Measurements from ENCODE around the gene SH3D19. TPM values are rescaled to one million over a fixed set of nuclear protein-coding genes. Genes with fewer than 3 reads are reported as not detected.

The SH3D19 gene
- total RNA-seq, 4 donors from 2014 or later = 35.1 to 113 (median 38.6) TPM

GRCh38 chr4:151359576-151359975, 34.2 kb upstream of the SH3D19 start:
- intact Hi-C loops (cut with DNase I) = no loop called here
- WGBS, 2 donors = 76 to 86% methylated on average over 4 of the region's 4 CpGs
- TF ChIP-seq POLR2A (IDR thresholded peaks at IDR 0.05) (no peak), CTCF (IDR thresholded peaks at IDR 0.05) (no peak)
- Histone ChIP-seq H3K36me3 (no peaks in the 10 kb centered on the region), H3K9me3 (no peaks in the 10 kb centered on the region), H3K27me3 (no peaks in the 10 kb centered on the region), H3K27ac (no peak overlapping the region), H3K4me1 (peaks cover 0 to 35% (median 2%) of the 10 kb centered on the region in 3 donors), H3K4me3 (no peak overlapping the region)
- DNase-seq = no peak

GRCh38 chr4:151358266-151358665, 32.9 kb upstream of the SH3D19 start:
- 96 to 97% methylated on average over 3 of the region's 3 CpGs for WGBS, 2 donors
- intact Hi-C loops (cut with DNase I) = no loop called here
- Histone ChIP-seq H3K4me1 (peaks cover 0 to 37% (median 2%) of the 10 kb centered on the region in 3 donors), H3K36me3 (no peaks in the 10 kb centered on the region), H3K27me3 (no peaks in the 10 kb centered on the region), H3K4me3 (no peak overlapping the region), H3K9me3 (no peaks in the 10 kb centered on the region), H3K27ac (no peak overlapping the region)
- DNase-seq = no peak
- TF ChIP-seq POLR2A (IDR thresholded peaks at IDR 0.05) (no peak), CTCF (IDR thresholded peaks at IDR 0.05) (no peak)

GRCh38 chr4:151356510-151356909, 31.1 kb upstream of the SH3D19 start:
- peak overlapping the region in 1 of 4 donors; percentile 64 for H3K27ac ChIP-seq
- no peaks in the 10 kb centered on the region for H3K27me3 ChIP-seq
- DNase-seq = no peak
- intact Hi-C loops (cut with DNase I) = no loop called here
- no peaks in the 10 kb centered on the region for H3K9me3 ChIP-seq
- no peak overlapping the region for H3K4me3 ChIP-seq
- 83 to 100% methylated on average over 1 of the region's 1 CpG for WGBS, 2 donors
- H3K36me3 ChIP-seq = no peaks in the 10 kb centered on the region
- peaks cover 0 to 34% (median 2%) of the 10 kb centered on the region in 3 donors for H3K4me1 ChIP-seq
- TF ChIP-seq POLR2A (IDR thresholded peaks at IDR 0.05) = no peak
- no peak for TF ChIP-seq CTCF (IDR thresholded peaks at IDR 0.05)

- TF ChIP-seq CTCF (IDR thresholded peaks at IDR 0.05) (no peak), POLR2A (IDR thresholded peaks at IDR 0.05) (no peak)
- Histone ChIP-seq H3K27ac (peak overlapping the region in 3 of 4 donors; percentile 45 to 64 (median 63)), H3K4me1 (peaks cover 0 to 34% (median 2%) of the 10 kb centered on the region in 3 donors), H3K4me3 (no peak overlapping the region), H3K27me3 (no peaks in the 10 kb centered on the region), H3K36me3 (no peaks in the 10 kb centered on the region), H3K9me3 (no peaks in the 10 kb centered on the region)
- WGBS, 2 donors = 22 to 52% methylated on average over 4 of the region's 4 CpGs
- intact Hi-C loops (cut with DNase I) = no loop called here
- DNase-seq = no peak
Observed at GRCh38 chr4:151355155-151355554, 29.8 kb upstream of the SH3D19 start.

GRCh38 chr4:151347490-151348235, 22.3 kb upstream of the SH3D19 start:
- H3K4me1 ChIP-seq = no peaks in the 10 kb centered on the region
- 64 to 72% methylated on average over 9 of the region's 9 CpGs for WGBS, 2 donors
- no peak overlapping the region for H3K4me3 ChIP-seq
- intact Hi-C loops (cut with DNase I) = no loop called here
- no peak for DNase-seq
- H3K27me3 ChIP-seq = no peaks in the 10 kb centered on the region
- no peak for TF ChIP-seq CTCF (IDR thresholded peaks at IDR 0.05)
- no peak for TF ChIP-seq POLR2A (IDR thresholded peaks at IDR 0.05)
- H3K36me3 ChIP-seq = no peaks in the 10 kb centered on the region
- no peak overlapping the region for H3K27ac ChIP-seq
- no peaks in the 10 kb centered on the region for H3K9me3 ChIP-seq

All from esophagus squamous epithelium (tissue), 5 donors.